HG03064 (cell line): ENCODE results near the gene C11orf86.

Source experiments
- ATAC-seq: cut with Tn5 transposase; IDR thresholded peaks from one replicate; pipeline ENCODE4 v1.9.1; 2021; ENCODE audit warnings: low read depth; ENCODE audit not compliant: unreplicated experiment

C11orf86 gene

DNA sequence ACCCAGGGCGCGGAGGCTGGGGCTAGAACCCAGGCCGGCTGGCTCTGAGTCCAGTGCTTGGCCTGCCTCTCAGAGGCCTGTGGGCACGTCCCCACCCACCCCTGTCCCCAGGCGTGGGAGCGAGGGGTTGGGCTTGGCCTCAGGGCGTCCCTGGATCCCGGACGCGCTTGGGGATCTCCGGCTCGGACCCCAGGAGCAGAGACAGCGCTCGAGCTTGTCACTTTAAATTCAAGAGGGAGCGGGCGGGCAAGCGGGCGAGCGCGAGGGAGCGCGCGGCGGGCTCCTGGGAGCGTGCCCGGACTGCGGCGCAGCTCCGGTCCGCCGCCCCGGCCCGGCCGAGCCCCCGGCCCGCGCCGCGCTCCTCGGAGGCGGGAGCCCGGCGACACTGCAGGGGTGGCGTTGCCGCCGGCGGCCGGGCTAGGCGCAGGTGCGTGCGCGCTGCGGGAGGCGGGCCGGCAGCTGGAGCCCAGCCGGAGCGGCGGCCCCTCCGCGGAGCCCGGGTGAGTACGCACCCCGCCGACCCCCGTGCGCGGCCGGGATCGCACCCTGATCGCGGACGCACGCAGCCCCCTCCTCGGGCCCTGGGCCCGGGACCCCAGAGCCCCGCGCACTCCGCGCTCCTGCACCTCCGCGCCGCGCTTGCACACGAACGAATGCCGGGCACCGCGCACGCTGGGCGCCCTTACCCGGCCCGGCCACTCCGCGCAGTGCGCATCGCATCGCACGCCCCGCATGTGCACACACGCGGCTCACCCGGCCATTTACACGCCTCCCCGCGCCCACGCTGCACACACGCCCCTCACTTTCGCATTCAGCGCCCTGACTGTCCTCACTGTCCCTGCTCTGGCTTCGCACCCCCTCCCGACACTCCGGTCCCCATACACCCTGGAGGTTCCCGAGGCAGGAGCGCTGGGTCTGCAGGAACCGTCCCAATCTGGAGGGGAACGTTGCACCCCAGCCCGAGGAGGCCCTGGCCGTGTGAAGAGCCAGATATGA lies 48.2 kb downstream of the C11orf86 start, which contains the start of gene SYT12:
Gene SYT12, plus strand, starts transcription at position 174 of the 996 bp plus-strand sequence. CDS start 7,011 bp downstream, outside the sequence.
- ATAC-seq = no peak

DNA sequence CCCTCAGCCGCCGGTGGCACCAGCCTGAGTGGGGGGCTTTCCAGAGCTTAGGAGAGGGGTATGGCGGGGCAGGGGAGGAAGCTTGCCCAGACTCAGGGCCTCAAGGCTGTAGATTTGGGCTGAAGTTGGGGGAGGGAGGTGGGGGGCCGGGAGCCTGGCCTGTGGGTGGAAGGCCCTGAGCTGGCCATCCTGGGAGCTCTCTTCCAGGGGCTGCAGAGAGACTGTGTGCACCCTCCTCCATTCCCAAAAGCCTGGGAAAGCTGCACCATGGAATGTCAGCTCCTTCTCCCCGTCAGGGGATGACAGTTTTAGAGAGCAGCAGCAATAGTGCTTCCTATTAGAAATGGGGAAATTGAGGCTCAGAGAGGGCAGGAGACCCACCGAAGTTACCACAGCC lies 48.9 kb downstream of the C11orf86 start:
- no peak for ATAC-seq

DNA sequence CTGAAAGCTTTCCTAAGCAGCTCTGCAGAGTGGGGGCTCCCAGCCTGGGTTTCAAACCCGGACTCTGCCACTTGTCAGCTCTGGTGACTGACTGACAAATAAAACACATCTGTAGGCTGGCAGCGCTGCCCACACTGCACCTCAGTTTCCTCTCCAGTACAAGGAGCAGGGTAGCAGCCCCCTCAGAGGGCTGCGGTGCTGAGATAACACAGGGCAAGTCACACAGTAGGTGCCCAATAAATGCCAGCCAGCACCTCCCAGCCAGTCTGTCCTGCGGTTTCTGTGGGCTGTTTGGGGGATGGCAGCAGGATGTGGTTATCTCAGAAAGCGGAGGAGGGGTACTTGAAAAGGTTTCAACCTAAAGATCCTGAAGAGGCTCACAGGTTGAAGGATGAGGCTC lies 49.3 kb downstream of the C11orf86 start:
- ATAC-seq = no peak

DNA sequence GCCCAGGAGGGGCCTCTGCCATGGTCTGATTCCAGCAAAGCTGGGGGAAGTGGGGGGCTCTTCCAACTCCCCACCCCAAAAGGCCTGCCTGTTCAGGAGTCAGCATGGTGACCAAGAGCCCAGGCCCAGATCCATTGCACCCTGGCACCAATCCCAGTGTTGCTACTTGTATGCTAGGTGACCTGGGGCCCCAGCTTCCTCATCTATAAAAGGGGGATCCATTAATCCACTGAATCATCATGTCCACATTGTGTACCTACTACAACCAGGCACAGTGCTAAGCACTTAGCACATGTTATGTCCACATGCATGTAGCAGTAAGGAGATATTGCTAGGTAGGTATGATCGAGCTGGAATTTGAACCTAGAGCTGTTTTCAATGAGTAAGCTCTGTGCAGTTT lies 49.9 kb downstream of the C11orf86 start:
- no peak for ATAC-seq

DNA sequence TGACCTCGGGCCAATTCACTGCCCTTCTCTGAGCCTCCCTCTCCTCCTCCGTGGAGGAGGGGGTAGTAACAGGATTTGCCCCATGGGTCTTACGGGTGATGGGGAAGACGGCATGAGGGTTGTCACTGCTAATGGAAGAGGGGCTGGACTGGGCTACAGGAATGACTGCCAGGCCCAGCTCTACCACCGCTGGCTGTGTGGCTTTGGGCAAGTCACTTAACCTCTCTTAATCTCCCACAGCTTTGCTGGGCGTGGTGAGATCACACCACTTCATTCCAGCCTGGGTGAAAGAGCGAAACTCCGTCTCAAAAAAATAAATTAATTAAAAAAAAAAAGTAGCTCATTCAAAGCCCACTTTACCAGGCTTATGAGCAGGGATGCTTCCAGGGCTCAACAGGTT lies 50.6 kb downstream of the C11orf86 start:
- ATAC-seq = no peak
